Mesenchymal stem cell (in vitro differentiated cells and primary cell): ENCODE results near the gene VWA5B2.
A peak's percentile ranks its signal among the peaks of the same experiment; 100 is the strongest.

Source experiments
- DNase-seq: peaks from one replicate; pipeline ENCODE4 v3.0.0-alpha.2; 2013
- H2AFZ ChIP-seq: one replicate; pipeline ENCODE4 v1.6.1; 2013; ENCODE audit warnings: low read depth, mild to moderate bottlenecking, control low read depth, inconsistent platforms, low read length, moderate library complexity
- H2AK5ac ChIP-seq: 2 replicates; pipeline ENCODE4 v1.6.1; 2013; ENCODE audit warnings: low read length, moderate library complexity, mild to moderate bottlenecking, inconsistent platforms; ENCODE audit not compliant: severe bottlenecking
- H2BK120ac ChIP-seq: one replicate; pipeline ENCODE4 v1.6.1; 2013; ENCODE audit warnings: low read depth, mild to moderate bottlenecking, inconsistent platforms, low read length, moderate library complexity
- H2BK12ac ChIP-seq, 2 experiments: one replicate each; pipeline ENCODE4 v1.6.1; 2013; ENCODE audit warnings: inconsistent platforms in 2 of 2, low read length in 2 of 2, mild to moderate bottlenecking in 2 of 2, moderate library complexity in 2 of 2, control low read depth in 1 of 2
- H2BK15ac ChIP-seq: one replicate; pipeline ENCODE4 v1.6.1; 2013; ENCODE audit warnings: mild to moderate bottlenecking, low read depth, inconsistent platforms; ENCODE audit not compliant: poor library complexity, severe bottlenecking
- H2BK5ac ChIP-seq: 2 replicates; pipeline ENCODE4 v1.6.1; 2013; ENCODE audit warnings: low read depth, mild to moderate bottlenecking, low read length, control low read depth, inconsistent platforms; ENCODE audit not compliant: poor library complexity, severe bottlenecking
- H3K14ac ChIP-seq, 2 experiments: one replicate each; pipeline ENCODE4 v1.6.1; 2013; ENCODE audit warnings: inconsistent platforms in 2 of 2, low read length in 2 of 2, control low read depth in 1 of 2, mild to moderate bottlenecking in 1 of 2, moderate library complexity in 1 of 2
- H3K18ac ChIP-seq, 2 experiments: one replicate each; pipeline ENCODE4 v1.6.1; 2013; ENCODE audit warnings: inconsistent platforms in 2 of 2, low read length in 2 of 2, control low read depth in 1 of 2, low read depth in 1 of 2, mild to moderate bottlenecking in 1 of 2
- H3K23ac ChIP-seq, 2 experiments: one replicate each; pipeline ENCODE4 v1.6.1; 2013; ENCODE audit warnings: inconsistent platforms in 2 of 2, low read length in 2 of 2, mild to moderate bottlenecking in 2 of 2, moderate library complexity in 2 of 2, control low read depth in 1 of 2
- H3K27ac ChIP-seq: 2 replicates; pipeline ENCODE4 v1.5.1; 2013; ENCODE audit warnings: mild to moderate bottlenecking, moderate library complexity, low read length, control low read depth, inconsistent platforms; ENCODE audit not compliant: poor library complexity, severe bottlenecking
- H3K27me3 ChIP-seq, 2 experiments: 2 replicates each; pipeline versions ENCODE4 v1.6.1 to v1.7.0; 2013; ENCODE audit warnings: low read length in 2 of 2, mild to moderate bottlenecking in 2 of 2, moderate library complexity in 2 of 2, control low read depth in 1 of 2, inconsistent platforms in 1 of 2; ENCODE audit not compliant: control insufficient read depth in 1 of 2, insufficient read depth in 1 of 2
- H3K36me3 ChIP-seq, 2 experiments: 2 replicates each; pipeline versions ENCODE4 v1.6.1 to v1.7.0; 2013; ENCODE audit warnings: low read length in 2 of 2, control low read depth in 1 of 2, inconsistent platforms in 1 of 2, low read depth in 1 of 2, mild to moderate bottlenecking in 1 of 2; ENCODE audit not compliant: insufficient read depth in 2 of 2, control insufficient read depth in 1 of 2
- H3K4ac ChIP-seq, 2 experiments: one replicate each; pipeline ENCODE4 v1.6.1; 2013; ENCODE audit warnings: inconsistent platforms in 2 of 2, low read length in 2 of 2, mild to moderate bottlenecking in 2 of 2, moderate library complexity in 2 of 2, control low read depth in 1 of 2, low read depth in 1 of 2
- H3K4me1 ChIP-seq: 2 replicates; pipeline ENCODE4 v1.6.1; 2013; ENCODE audit warnings: low read depth, low read length, control low read depth; ENCODE audit not compliant: control insufficient read depth, insufficient read depth
- H3K4me2 ChIP-seq: 2 replicates; pipeline ENCODE4 v1.6.1; 2013; ENCODE audit warnings: low read length, mild to moderate bottlenecking, inconsistent platforms; ENCODE audit not compliant: poor library complexity, severe bottlenecking
- H3K4me3 ChIP-seq, 2 experiments: 2 replicates each; pipeline versions ENCODE4 v1.5.1 to v1.7.0; 2013; ENCODE audit warnings: low read length in 2 of 2, mild to moderate bottlenecking in 2 of 2, control low read depth in 1 of 2, low read depth in 1 of 2; ENCODE audit not compliant: insufficient read depth in 1 of 2
- H3K79me1 ChIP-seq: replicated peaks from 2 replicates; pipeline ENCODE4 v1.6.1; 2013; ENCODE audit warnings: mild to moderate bottlenecking, control low read depth, low read length, inconsistent platforms; ENCODE audit not compliant: poor library complexity, severe bottlenecking
- H3K9ac ChIP-seq: 2 replicates; pipeline ENCODE4 v1.7.0; 2013; ENCODE audit warnings: mild to moderate bottlenecking, low read length, moderate library complexity
- H3K9me3 ChIP-seq: 2 replicates; pipeline ENCODE4 v1.7.0; 2013; ENCODE audit warnings: mild to moderate bottlenecking, low read length; ENCODE audit not compliant: control insufficient read depth
- H4K8ac ChIP-seq: one replicate; pipeline ENCODE4 v1.6.1; 2013; ENCODE audit warnings: inconsistent platforms, mild to moderate bottlenecking, low read length, moderate library complexity
- H4K91ac ChIP-seq: one replicate; pipeline ENCODE4 v1.6.1; 2013; ENCODE audit warnings: mild to moderate bottlenecking, low read length, inconsistent platforms
- WGBS: methylation state at CpG from one replicate; pipeline ENCODE4 v1.1.7; 2013; ENCODE audit warnings: mixed read lengths; 5-methylcytosine and 5-hydroxymethylcytosine counted together

VWA5B2 gene

GRCh38 chr3:184277366-184277765, 48.0 kb downstream of the VWA5B2 start:
- Histone ChIP-seq H3K36me3 (no peaks in the 10 kb centered on the region), H3K4ac (no peak overlapping the region), H3K4me3 (no peak overlapping the region), H3K79me1 (no peaks in the 10 kb centered on the region), H2BK5ac (no peak overlapping the region), H4K91ac (no peak overlapping the region), H3K27ac (no peak overlapping the region), H2BK120ac (no peak overlapping the region), H2BK15ac (no peak overlapping the region), H3K4me2 (no peak overlapping the region), H2AFZ (no peak overlapping the region), H3K27me3 (peaks cover 55 to 64% of the 10 kb centered on the region in 2 experiments), H3K9ac (no peak overlapping the region), H3K23ac (no peak overlapping the region), H2BK12ac (no peak overlapping the region), H3K4me1 (peaks cover 6% of the 10 kb centered on the region), H3K18ac (no peak overlapping the region), H3K14ac (no peak overlapping the region), H2AK5ac (no peak overlapping the region), H3K9me3 (peaks cover 10% of the 10 kb centered on the region), H4K8ac (no peak overlapping the region)
- 84% methylated on average over 6 of the region's 6 CpGs for WGBS
- no peak for DNase-seq

GRCh38 chr3:184282941-184283340, 53.6 kb downstream of the VWA5B2 start:
- 70% methylated on average over 3 of the region's 4 CpGs for WGBS
- Histone ChIP-seq H3K36me3 (no peaks in the 10 kb centered on the region), H3K9ac (no peak overlapping the region), H3K18ac (no peak overlapping the region), H3K4me2 (no peak overlapping the region), H3K9me3 (peaks cover 10% of the 10 kb centered on the region), H3K79me1 (no peaks in the 10 kb centered on the region), H3K23ac (no peak overlapping the region), H3K4me3 (no peak overlapping the region), H3K4ac (no peak overlapping the region), H4K8ac (no peak overlapping the region), H2BK15ac (no peak overlapping the region), H3K27me3 (peaks cover 27 to 41% of the 10 kb centered on the region in 2 experiments), H2BK12ac (no peak overlapping the region), H2AFZ (no peak overlapping the region), H3K4me1 (no peaks in the 10 kb centered on the region), H3K14ac (no peak overlapping the region), H2AK5ac (no peak overlapping the region), H4K91ac (no peak overlapping the region), H3K27ac (no peak overlapping the region), H2BK120ac (no peak overlapping the region), H2BK5ac (no peak overlapping the region)
- no peak for DNase-seq

GRCh38 chr3:184283681-184284080, 54.3 kb downstream of the VWA5B2 start:
- Histone ChIP-seq H2AK5ac (no peak overlapping the region), H3K9ac (no peak overlapping the region), H3K4me3 (no peak overlapping the region), H2BK5ac (no peak overlapping the region), H2BK12ac (no peak overlapping the region), H3K23ac (no peak overlapping the region), H3K4me2 (no peak overlapping the region), H3K4ac (no peak overlapping the region), H3K36me3 (no peaks in the 10 kb centered on the region), H3K4me1 (no peaks in the 10 kb centered on the region), H2AFZ (no peak overlapping the region), H2BK15ac (no peak overlapping the region), H3K27me3 (peaks cover 27 to 36% of the 10 kb centered on the region in 2 experiments), H2BK120ac (no peak overlapping the region), H3K79me1 (no peaks in the 10 kb centered on the region), H4K8ac (no peak overlapping the region), H3K18ac (no peak overlapping the region), H3K9me3 (peaks cover 10% of the 10 kb centered on the region), H3K27ac (no peak overlapping the region), H3K14ac (no peak overlapping the region), H4K91ac (no peak overlapping the region)
- WGBS = 86% methylated on average over 8 of the region's 8 CpGs
- DNase-seq = no peak

GRCh38 chr3:184284696-184285095, 55.3 kb downstream of the VWA5B2 start:
- Histone ChIP-seq H2AFZ (no peak overlapping the region), H3K14ac (no peak overlapping the region), H3K79me1 (no peaks in the 10 kb centered on the region), H3K4me3 (no peak overlapping the region), H3K4me2 (no peak overlapping the region), H2AK5ac (no peak overlapping the region), H4K91ac (no peak overlapping the region), H3K9ac (no peak overlapping the region), H3K23ac (no peak overlapping the region), H3K9me3 (peaks cover 10% of the 10 kb centered on the region), H3K4me1 (no peaks in the 10 kb centered on the region), H2BK120ac (no peak overlapping the region), H4K8ac (no peak overlapping the region), H2BK5ac (no peak overlapping the region), H3K18ac (no peak overlapping the region), H2BK15ac (no peak overlapping the region), H3K4ac (no peak overlapping the region), H3K27me3 (peaks cover 23 to 30% of the 10 kb centered on the region in 2 experiments), H3K27ac (no peak overlapping the region), H3K36me3 (no peaks in the 10 kb centered on the region), H2BK12ac (no peak overlapping the region)
- DNase-seq = peak; percentile 75
- WGBS = 18% methylated on average over 4 of the region's 4 CpGs
